ENCODE results near the gene ROR2.

- TF ChIP-seq CTCF (IDR thresholded peaks at IDR 0.05) (no peak), EP300 (IDR thresholded peaks at IDR 0.05) (no peak)
Measured at GRCh38 chr9:91655215-91655614, 294.8 kb downstream of the ROR2 start.
